Femur (tissue), 1 donor: Measurements from ENCODE around the gene ADAMTS7.
"Not testable (repeated sequence)": the region's sequence is repeated elsewhere in the genome, so short reads cannot be mapped to it uniquely, and the experiment has no call there.

Experiments
- DNase-seq: peaks from one replicate; pipeline ENCODE4 v3.0.0-alpha.2; 2017

The ADAMTS7 gene

DNA sequence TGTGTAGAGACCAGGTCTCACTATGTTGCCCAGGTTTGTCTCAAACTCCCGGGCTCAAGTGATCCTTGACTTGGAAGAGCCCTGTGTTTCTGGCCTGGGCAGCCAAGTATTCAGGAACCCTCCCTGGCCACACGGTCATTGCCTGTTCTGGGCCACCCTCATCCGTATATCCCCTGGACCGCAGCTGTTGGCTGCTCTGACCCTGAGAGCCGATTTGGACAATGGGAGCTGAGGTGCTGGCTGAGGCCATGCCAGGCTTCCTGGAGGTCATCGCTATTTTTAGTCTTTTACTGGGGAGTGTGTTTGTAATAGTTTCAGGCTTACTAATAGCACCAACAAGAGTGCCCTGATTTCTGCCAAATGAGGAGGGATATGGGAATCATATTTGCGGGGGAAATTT is 60.7 kb downstream of the ADAMTS7 start:
- DNase-seq, result no peak

- peak; percentile 16 for DNase-seq
These were observed 61.4 kb downstream of the ADAMTS7 start for GRCh38 chr15:78749831-78750230.

- not testable (repeated sequence) for DNase-seq
These were observed 63.4 kb downstream of the ADAMTS7 start for GRCh38 chr15:78747877-78748276.

DNA sequence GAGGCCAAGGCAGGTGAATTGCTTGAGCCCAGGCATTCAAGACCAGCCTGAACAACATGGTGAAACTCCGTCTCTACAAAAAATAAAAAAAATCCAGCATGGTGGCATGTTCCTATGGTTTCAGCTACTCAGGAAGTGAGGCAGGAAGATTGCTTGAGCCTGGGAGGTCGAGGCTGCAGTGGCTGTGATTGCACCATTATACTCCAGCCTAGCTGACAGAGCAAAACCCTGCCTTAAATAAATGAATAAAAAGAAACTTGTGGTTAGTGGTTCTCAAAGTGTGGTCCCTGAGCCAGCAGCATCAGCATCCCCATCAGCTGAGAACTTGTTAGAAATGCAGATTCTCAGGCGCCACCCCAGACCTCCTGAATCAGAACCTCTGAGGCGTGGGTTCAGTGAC is 69.6 kb downstream of the ADAMTS7 start:
- DNase-seq, result not testable (repeated sequence)

DNA sequence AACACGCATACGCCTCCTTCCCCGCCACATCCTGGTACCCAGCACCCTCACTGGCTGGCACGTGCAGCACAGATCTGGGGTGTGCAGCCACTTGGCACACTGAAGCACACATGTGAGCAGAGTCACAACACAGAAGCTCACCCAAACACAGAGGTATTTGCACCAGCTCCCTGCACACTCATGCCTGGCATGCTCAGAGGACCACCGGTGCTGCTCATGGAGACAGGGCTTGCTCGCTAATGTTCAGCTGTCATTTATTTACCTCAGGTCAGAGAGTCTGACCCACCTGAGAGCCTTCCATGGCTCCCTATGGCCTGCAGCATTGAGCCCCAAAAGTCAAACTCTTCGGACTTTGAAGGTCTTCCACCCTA is 70.4 kb downstream of the ADAMTS7 start:
- DNase-seq, result no peak

DNA sequence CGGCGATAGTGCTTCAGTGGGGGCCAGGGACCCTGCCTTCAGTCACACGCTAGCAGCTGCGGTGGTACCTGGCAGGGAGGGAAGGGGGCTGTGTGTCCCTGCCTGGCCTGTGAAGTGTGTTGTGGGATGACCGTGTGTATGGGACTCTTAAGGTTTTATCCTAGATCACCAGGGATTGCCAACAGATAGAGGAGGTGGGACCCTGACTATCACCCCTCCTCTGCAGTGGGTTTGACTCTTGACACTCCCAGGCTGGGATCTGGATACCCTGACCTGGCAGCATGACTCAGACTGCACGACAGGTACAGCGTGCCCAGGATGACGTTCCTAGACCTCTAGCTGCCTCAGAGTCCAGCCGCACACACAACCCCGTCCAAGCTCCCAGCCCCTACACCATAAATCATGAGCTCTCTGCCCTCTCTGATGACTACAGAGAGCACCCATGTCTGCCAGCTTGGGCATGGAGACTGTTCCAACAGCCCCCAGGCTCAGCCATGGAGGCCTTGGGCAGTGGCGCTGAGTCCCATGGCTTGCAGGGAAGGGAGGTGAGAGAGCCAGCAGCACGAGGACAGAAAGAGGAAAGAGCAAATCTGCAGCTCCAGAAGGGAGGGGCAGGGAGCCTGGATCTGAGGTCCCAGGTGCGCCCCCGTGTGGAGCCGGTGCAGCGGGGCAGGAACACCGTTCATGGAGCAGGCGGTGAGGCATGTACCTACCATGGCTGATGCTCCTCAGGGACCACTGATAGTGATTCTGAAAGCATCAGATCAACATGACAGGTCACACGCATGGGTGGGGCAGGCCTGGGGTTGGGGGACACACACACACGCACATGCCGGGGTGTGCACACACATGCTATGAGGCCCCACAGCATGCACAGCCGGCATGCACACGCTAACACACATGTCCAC is 71.0 kb downstream of the ADAMTS7 start:
- peak; percentile 46 for DNase-seq

GRCh38 chr15:78739206-78739605 is 72.1 kb downstream of the ADAMTS7 start:
- DNase-seq, result no peak

- DNase-seq, result peak; percentile 40
These were observed 73.2 kb downstream of the ADAMTS7 start for GRCh38 chr15:78737931-78738558.

DNA sequence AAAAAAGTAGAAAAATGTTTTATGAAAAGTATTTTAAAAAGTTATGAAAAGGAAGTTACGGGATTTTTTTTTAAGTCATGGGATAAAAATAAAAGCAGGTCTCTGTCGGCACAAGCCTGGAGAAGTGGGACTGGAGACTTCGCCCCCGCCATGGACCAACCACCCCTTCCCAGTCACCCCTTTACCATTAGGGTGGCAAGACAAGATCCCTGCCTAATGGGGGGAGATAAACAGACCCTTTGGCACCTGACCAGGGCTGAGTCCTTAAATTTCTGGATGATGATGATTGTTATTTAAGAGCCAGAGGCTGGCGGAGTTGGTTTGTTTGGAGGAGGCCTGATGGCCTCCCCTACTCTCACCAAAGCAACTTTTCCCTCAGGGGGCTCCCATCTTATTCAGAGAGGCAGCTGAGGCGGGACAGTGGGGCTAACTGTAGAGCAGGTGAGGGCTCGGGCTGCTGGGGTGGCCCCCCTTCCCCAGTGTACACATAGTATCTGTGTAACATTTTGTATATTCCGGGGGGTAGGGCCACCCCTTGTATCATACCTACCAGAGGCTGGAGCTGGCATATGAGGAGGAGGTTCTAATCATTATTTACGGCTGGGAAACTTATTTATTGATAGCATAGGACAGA is 74.0 kb downstream of the ADAMTS7 start:
- DNase-seq, result no peak

DNA sequence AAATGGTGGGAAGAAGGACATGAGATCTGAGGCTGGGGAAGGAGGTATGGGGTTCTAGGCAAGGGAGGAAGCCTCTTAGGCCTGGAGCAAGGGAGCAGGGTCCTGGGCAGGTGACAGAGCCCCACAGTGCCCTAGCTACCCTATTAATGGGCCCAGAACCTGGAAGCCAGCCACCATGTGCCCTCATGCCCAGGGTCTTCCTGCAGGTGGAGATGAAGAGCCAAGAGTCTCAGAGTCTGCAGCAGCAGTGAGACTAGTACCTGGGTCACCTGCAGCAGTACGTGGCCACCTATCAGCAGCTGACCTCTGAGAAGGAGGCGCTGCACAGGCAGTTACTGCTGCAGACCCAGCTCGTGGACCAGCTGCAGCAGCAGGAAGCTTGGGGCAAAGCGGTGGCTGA is 75.0 kb downstream of the ADAMTS7 start:
- DNase-seq, result not testable (repeated sequence)

DNA sequence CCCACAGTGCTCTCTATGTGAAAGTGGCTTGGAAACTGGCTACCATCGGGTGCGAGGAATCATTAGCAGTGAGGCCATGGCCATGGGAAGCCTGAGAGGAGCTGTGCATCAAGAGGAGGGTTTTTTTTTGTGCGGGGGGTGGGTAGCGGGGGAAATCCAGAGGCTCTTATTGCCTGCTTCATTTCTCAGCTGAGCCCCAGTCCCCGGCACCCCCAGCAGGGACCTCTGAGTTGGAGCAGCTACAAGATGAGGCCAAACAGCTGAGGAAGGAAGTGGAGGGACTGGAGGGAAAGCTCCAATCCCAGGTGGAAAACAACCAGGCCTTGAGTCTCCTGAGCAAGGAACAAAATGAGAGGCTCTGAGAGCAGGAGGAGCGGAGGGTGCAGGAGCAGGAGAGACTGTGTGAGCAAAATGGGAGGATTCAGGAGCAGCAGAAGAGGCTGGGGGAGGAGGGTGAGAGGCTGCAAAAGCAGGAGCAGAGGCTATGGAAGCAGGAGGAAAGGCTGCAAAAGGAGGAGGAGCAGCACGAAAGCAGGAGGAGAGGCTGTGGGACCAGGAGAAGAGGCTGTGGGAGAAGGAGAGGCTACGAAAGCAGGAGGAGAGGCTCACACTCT is 76.7 kb downstream of the ADAMTS7 start:
- DNase-seq, result no peak

DNA sequence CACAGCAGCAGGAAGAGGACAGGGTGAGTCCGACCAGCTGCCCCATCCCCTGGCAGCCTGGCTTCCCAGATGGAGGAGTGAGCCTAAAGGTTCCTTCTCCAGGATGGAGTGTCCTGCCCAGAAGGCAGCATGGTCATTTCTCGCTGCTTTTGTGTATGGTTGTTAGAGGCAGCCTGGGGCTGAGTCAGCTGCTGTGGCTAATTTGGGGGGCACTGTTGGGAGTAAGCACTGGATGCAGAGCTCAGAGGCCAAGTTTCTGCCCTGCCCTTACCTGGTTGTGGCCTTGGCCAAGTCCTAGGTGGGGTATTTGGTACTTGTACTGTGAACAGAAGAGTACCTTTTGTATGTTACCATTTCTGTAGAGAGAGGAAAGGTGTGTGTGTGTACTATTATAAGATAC is 78.6 kb downstream of the ADAMTS7 start:
- no peak for DNase-seq

- no peak for DNase-seq
These were observed 80.3 kb downstream of the ADAMTS7 start for GRCh38 chr15:78730955-78731354.

DNA sequence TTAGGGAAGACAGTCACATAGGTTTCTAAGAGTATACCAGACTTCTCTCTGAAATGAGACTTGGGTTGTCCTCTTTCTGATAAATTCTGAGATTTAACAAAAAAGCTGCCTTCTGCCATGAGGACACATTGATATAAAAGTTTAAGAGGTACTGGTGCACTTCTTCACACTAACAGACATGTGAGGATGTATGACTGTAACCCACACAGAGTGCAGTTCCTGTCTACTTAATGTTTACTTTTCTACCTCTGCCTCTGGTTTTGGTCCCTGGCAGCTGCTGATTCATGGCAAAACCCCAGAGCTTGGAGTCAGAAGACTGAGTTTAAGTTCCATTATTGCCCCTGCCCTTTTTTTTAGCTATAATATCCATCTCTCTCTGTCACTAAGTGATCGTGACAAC is 82.8 kb downstream of the ADAMTS7 start:
- DNase-seq, result not testable (repeated sequence)

- DNase-seq, result no peak
These were observed 83.7 kb downstream of the ADAMTS7 start for GRCh38 chr15:78727561-78727960.

- no peak for DNase-seq
These were observed 84.3 kb downstream of the ADAMTS7 start for GRCh38 chr15:78726870-78727551.

- not testable (repeated sequence) for DNase-seq
These were observed 91.3 kb downstream of the ADAMTS7 start for GRCh38 chr15:78719819-78720450.

- no peak for DNase-seq
These were observed 92.4 kb downstream of the ADAMTS7 start for GRCh38 chr15:78718837-78719236.

- no peak for DNase-seq
These were observed 93.2 kb downstream of the ADAMTS7 start for GRCh38 chr15:78717956-78718656.

GRCh38 chr15:78716651-78717050 is 94.6 kb downstream of the ADAMTS7 start:
- no peak for DNase-seq

DNA sequence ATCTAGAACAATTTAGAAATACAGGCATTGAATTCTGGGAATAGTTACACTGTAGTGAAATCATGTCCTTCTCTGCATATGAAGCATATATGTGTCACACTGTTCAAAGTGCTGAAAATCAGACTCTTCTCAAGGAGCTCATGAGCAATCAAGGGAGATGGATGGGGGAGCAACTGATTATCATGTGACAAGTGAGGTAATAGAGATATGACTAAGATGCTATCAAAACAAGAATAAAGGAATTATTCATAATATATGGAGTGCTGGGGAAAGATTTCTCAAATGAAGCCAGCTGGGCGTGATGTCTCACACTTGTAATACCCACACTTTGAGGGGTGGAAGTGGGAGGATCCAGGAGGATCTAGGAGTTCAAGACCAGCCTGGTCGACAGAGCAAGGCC is 95.3 kb downstream of the ADAMTS7 start:
- DNase-seq, result no peak

- no peak for DNase-seq
These were observed 95.8 kb downstream of the ADAMTS7 start for GRCh38 chr15:78715434-78715833.
